DOHH2 (cell line): Measurements from ENCODE around the gene RAB4B.
"Not testable (repeated sequence)": the region's sequence is repeated elsewhere in the genome, so short reads cannot be mapped to it uniquely, and the experiment has no call there.

Source experiments
- H3F3A ChIP-seq: fragments of 200-600 bp; sonication (generic), shearing (Covaris generic); 2 replicates; pipeline ENCODE4 v1.6.0; 2016; ENCODE audit warnings: antibody characterized with exemption, mild to moderate bottlenecking; ENCODE audit not compliant: control insufficient read depth, insufficient read depth
- H3K27ac ChIP-seq: fragments of 200-600 bp; sonication (generic); 2 replicates; pipeline ENCODE4 v1.5.1; 2014; ENCODE audit warnings: low read depth, mild to moderate bottlenecking, low read length, moderate library complexity
- H3K27me3 ChIP-seq: fragments of 200-600 bp; sonication (generic); 2 replicates; pipeline ENCODE4 v1.6.1; 2014; ENCODE audit warnings: mild to moderate bottlenecking, low read length, mixed read lengths; ENCODE audit not compliant: control insufficient read depth
- H3K36me3 ChIP-seq: fragments of 200-600 bp; sonication (generic); 2 replicates; pipeline ENCODE4 v1.6.1; 2014; ENCODE audit warnings: mild to moderate bottlenecking, low read length, moderate library complexity, mixed read lengths; ENCODE audit not compliant: control insufficient read depth
- H3K4me1 ChIP-seq: fragments of 200-600 bp; sonication (generic); 2 replicates; pipeline ENCODE4 v1.6.1; 2014; ENCODE audit warnings: mild to moderate bottlenecking, low read length, mixed read lengths; ENCODE audit not compliant: control insufficient read depth
- H3K4me2 ChIP-seq: fragments of 200-600 bp; sonication (generic); 2 replicates; pipeline ENCODE4 v1.6.0; 2014; ENCODE audit warnings: mild to moderate bottlenecking, low read length, moderate library complexity
- H3K4me3 ChIP-seq: fragments of 200-600 bp; sonication (generic); 2 replicates; pipeline ENCODE4 v1.5.1; 2014; ENCODE audit warnings: mild to moderate bottlenecking, low read length, mixed read lengths
- H3K79me2 ChIP-seq: fragments of 200-600 bp; sonication (generic); 2 replicates; pipeline ENCODE4 v1.6.1; 2014; ENCODE audit warnings: mild to moderate bottlenecking, low read length, mixed read lengths; ENCODE audit not compliant: control insufficient read depth
- H3K9me2 ChIP-seq: fragments of 200-600 bp; sonication (generic); replicated peaks from 2 replicates; pipeline ENCODE4 v1.6.1; 2014; ENCODE audit warnings: mild to moderate bottlenecking, low read length, mixed read lengths; ENCODE audit not compliant: control insufficient read depth
- H3K9me3 ChIP-seq: fragments of 200-600 bp; sonication (generic); 2 replicates; pipeline ENCODE4 v1.6.1; 2014; ENCODE audit warnings: antibody characterized with exemption, low read length, mixed read lengths; ENCODE audit not compliant: control insufficient read depth, insufficient read depth
- H4K20me1 ChIP-seq: fragments of 200-600 bp; sonication (generic); 2 replicates; pipeline ENCODE4 v1.6.0; 2014; ENCODE audit warnings: low read depth, mild to moderate bottlenecking, antibody characterized with exemption, low read length, moderate library complexity; ENCODE audit not compliant: control insufficient read depth, insufficient read depth
- EZH2phosphoT487 ChIP-seq: fragments of 200-600 bp; sonication (generic); IDR thresholded peaks from 2 replicates; pipeline ENCODE4 v1.6.1; 2017; ENCODE audit warnings: borderline replicate concordance, mild to moderate bottlenecking, antibody characterized with exemption, low read length, moderate library complexity, mixed read lengths
- TF ChIP-seq, protein P1 (sequence below): fragments of 200-600 bp; sonication (generic); IDR thresholded peaks from one replicate; pipeline ENCODE4 v1.5.1; 2014; ENCODE audit warnings: antibody characterized with exemption, mild to moderate bottlenecking, low read depth, low read length; ENCODE audit not compliant: poor library complexity, severe bottlenecking

The RAB4B gene, protein sequence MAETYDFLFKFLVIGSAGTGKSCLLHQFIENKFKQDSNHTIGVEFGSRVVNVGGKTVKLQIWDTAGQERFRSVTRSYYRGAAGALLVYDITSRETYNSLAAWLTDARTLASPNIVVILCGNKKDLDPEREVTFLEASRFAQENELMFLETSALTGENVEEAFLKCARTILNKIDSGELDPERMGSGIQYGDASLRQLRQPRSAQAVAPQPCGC

DNA sequence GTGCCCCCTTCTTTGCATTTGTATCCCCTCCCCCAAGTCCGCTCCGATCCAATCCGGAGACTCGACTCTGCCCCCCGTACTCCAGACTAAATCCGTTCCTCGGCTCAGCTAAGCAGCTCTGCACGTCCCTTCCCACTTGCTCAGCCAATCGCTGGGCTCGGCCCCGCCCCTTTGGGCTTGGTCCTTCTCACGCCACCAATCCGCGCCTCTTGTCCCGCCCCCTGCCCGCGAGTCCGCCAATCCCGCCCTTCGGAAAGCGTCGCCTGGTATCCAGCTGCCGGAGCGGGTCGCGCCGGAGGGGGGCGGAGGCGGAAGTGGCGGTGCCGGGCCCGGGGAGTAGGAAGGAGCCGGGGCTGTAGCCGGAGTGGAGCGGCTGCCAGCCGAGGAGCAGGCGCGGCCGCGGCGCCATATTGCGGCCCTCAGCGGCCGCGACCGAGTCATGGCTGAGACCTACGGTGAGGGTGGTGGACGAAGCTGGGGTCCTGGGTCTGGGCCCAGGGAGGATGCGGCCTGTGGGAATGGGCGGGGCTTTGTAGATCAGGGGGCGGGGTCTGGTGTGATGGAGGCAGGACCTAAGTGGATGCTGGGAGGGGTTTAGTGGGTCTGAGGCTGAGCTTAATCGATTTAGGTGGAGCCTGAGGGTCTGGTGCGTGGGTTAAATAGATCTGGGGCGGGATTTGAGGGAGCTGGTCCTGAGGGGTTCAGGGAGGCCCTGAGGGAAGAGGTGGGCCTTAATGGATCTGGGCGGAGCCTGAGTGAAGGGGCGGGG, at the start of gene RAB4B:
Gene RAB4B, plus strand, starts transcription at position 311 of the 769 bp plus-strand sequence. Its CDS starts 129 bp downstream, at position 440.
- peaks cover 51% of the 10 kb centered on the region for H3K4me1 ChIP-seq
- no peaks in the 10 kb centered on the region for H4K20me1 ChIP-seq
- H3K36me3 ChIP-seq: peaks cover 6% of the 10 kb centered on the region; the same call in 1 of the 2 replicates
- H3K4me3 ChIP-seq: peak within 1 kb of the TSS; percentile 89
- H3F3A ChIP-seq: peaks cover 18% of the 10 kb centered on the region
- TF ChIP-seq EZH2phosphoT487: no peak
- TF ChIP-seq, protein P1, sequence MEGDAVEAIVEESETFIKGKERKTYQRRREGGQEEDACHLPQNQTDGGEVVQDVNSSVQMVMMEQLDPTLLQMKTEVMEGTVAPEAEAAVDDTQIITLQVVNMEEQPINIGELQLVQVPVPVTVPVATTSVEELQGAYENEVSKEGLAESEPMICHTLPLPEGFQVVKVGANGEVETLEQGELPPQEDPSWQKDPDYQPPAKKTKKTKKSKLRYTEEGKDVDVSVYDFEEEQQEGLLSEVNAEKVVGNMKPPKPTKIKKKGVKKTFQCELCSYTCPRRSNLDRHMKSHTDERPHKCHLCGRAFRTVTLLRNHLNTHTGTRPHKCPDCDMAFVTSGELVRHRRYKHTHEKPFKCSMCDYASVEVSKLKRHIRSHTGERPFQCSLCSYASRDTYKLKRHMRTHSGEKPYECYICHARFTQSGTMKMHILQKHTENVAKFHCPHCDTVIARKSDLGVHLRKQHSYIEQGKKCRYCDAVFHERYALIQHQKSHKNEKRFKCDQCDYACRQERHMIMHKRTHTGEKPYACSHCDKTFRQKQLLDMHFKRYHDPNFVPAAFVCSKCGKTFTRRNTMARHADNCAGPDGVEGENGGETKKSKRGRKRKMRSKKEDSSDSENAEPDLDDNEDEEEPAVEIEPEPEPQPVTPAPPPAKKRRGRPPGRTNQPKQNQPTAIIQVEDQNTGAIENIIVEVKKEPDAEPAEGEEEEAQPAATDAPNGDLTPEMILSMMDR: no peak
- no peaks in the 10 kb centered on the region for H3K9me3 ChIP-seq
- no peaks in the 10 kb centered on the region for H3K27me3 ChIP-seq
- H3K4me2 ChIP-seq: peak within 1 kb of the TSS; percentile 99
- peak within 1 kb of the TSS; percentile 99 for H3K27ac ChIP-seq
- H3K9me2 ChIP-seq: no peaks in the 10 kb centered on the region
- peaks cover 12% of the 10 kb centered on the region for H3K79me2 ChIP-seq

DNA sequence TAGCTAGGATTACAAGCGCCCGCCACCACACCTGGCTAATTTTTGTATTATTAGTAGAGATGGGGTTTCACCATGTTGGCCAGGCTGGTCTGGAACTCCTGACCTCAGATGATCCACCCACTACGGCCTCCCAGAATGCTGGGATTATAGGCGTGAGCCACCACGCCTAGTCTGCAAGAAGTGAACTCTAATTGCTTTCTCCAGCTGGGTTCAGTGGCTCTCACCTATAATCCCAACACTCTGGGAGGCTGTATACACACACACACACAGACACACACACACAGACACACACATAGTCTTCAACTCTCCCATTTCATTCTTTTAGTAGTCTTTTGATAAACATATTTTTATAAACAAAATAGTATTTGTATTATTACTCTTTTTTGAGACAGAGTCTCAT, 48.0 kb upstream of the RAB4B start:
- not testable (repeated sequence) for H3K4me2 ChIP-seq, H3K79me2 ChIP-seq, H3K4me1 ChIP-seq, H3K36me3 ChIP-seq, H3K27ac ChIP-seq, H3K4me3 ChIP-seq, H3K9me3 ChIP-seq, H3K9me2 ChIP-seq, H3F3A ChIP-seq, H3K27me3 ChIP-seq, H4K20me1 ChIP-seq

DNA sequence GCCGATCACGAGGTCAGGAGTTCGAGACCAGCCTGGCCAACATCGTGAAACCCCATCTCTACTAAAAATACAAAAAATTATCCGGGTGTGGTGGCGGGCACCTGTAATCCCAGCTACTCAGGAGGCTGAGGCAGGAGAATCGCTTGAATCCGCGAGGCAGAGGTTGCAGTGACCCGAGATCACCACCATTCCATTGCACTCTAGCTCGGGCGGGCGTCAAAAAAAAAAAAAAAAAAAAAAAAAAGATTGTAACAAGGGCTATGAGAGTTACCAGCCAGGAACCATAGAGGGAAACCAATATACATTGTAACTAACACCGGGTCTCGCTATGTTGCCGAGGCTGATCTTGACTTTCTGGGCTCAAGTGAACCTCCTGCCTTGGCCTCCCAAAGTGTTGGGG, 45.7 kb upstream of the RAB4B start:
- H3F3A ChIP-seq, H3K4me2 ChIP-seq, H3K9me2 ChIP-seq, H3K4me1 ChIP-seq, H3K4me3 ChIP-seq, H4K20me1 ChIP-seq, H3K79me2 ChIP-seq, H3K36me3 ChIP-seq, H3K9me3 ChIP-seq, H3K27ac ChIP-seq, H3K27me3 ChIP-seq: not testable (repeated sequence)

DNA sequence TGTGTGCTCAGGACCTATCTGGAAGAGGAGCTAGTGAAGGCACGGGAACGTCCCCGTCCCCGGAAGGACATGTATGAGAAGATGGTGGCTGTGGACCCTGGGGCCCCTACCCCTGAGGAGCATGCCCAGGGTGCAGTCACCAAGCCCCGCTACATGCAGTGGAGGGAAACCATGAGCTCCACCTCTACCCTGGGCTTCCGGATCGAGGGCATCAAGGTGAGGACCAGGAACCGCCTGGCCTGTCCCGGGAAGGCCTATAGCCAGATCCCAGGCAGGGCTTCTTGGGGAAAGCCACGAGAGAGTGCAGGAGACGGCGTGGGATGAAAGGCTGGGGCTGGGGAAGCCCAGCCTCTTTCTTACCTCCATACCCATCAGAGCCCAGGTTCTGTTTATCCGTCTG, 44.9 kb upstream of the RAB4B start:
- Histone ChIP-seq H3K27me3 (no peaks in the 10 kb centered on the region), H3K4me3 (no peak overlapping the region), H3K4me2 (no peak overlapping the region), H3K9me3 (no peaks in the 10 kb centered on the region), H3K4me1 (no peaks in the 10 kb centered on the region), H3K9me2 (no peaks in the 10 kb centered on the region), H3K36me3 (peaks cover 6% of the 10 kb centered on the region; the same call in 1 of the 2 replicates), H3K79me2 (no peaks in the 10 kb centered on the region), H3F3A (no peaks in the 10 kb centered on the region), H4K20me1 (no peaks in the 10 kb centered on the region), H3K27ac (no peak overlapping the region)
- TF ChIP-seq, protein P1: no peak
- TF ChIP-seq EZH2phosphoT487: no peak
